LNCaP clone FGC (cell line): Measurements from ENCODE around the gene TP53RK.

Experiments
- DNase-seq: peaks from one replicate; pipeline ENCODE4 v3.0.0-alpha.2; 2011; ENCODE audit warnings: low read depth
- H3K4me3 ChIP-seq: 2 replicates; pipeline ENCODE4 v1.5.1; 2011; ENCODE audit warnings: mild to moderate bottlenecking, low read depth, low read length, control low read depth
- CTCF ChIP-seq: IDR thresholded peaks from 2 replicates; pipeline ENCODE4 v1.5.1; 2012; ENCODE audit warnings: mild to moderate bottlenecking; ENCODE audit not compliant: control insufficient read depth, insufficient read depth; ENCODE audit errors: extremely low read depth

The TP53RK gene

GRCh38 chr20:46636514-46636913, 52.7 kb downstream of the TP53RK start:
- DNase-seq: no peak
- TF ChIP-seq CTCF: no peak
- H3K4me3 ChIP-seq: no peak overlapping the region

- no peak for TF ChIP-seq CTCF
- peak; percentile 14 for DNase-seq
- no peak overlapping the region for H3K4me3 ChIP-seq
Observed at GRCh38 chr20:46635514-46636136, 53.6 kb downstream of the TP53RK start.

- no peak overlapping the region for H3K4me3 ChIP-seq
- TF ChIP-seq CTCF: no peak
Observed at GRCh38 chr20:46634528-46634927, 54.7 kb downstream of the TP53RK start.

More at GRCh38 chr20:46634528-46634927, 54.7 kb downstream of the TP53RK start:
- DNase-seq: no peak
